Endometrium (tissue), 2 donors: ENCODE data around the gene SIX3.

Experiments used
- FAIRE-seq: peaks from 2 replicates; lab custom pipeline; 2012; peaks lifted over from hg19 to GRCh38; lab: Jason Lieb, UNC
- donor health status: control.
- donor health status: control.

The SIX3 gene

GRCh38 chr2:44957656-44958327 is 16.3 kb downstream of the SIX3 start:
- no peak for FAIRE-seq

- no peak for FAIRE-seq
Measured at GRCh38 chr2:44959855-44960254, 18.4 kb downstream of the SIX3 start.

GRCh38 chr2:44960871-44961270 is 19.4 kb downstream of the SIX3 start:
- no peak for FAIRE-seq

GRCh38 chr2:44962176-44962695 is 20.7 kb downstream of the SIX3 start:
- no peak for FAIRE-seq

GRCh38 chr2:44964752-44965236 is 23.3 kb downstream of the SIX3 start:
- FAIRE-seq: no peak

- FAIRE-seq: no peak
Measured at GRCh38 chr2:44965684-44966083, 24.2 kb downstream of the SIX3 start.

GRCh38 chr2:44967056-44967455 is 25.6 kb downstream of the SIX3 start:
- FAIRE-seq: no peak

GRCh38 chr2:44967727-44968432 is 26.4 kb downstream of the SIX3 start:
- no peak for FAIRE-seq

GRCh38 chr2:44969936-44970335 is 28.4 kb downstream of the SIX3 start:
- no peak for FAIRE-seq

- no peak for FAIRE-seq
Measured at GRCh38 chr2:44970846-44971450, 29.4 kb downstream of the SIX3 start.

- FAIRE-seq: no peak
Measured at GRCh38 chr2:44972771-44973535, 31.5 kb downstream of the SIX3 start.

GRCh38 chr2:44974064-44974715 is 32.7 kb downstream of the SIX3 start:
- FAIRE-seq: no peak

GRCh38 chr2:44975571-44976450 is 34.3 kb downstream of the SIX3 start:
- no peak for FAIRE-seq

GRCh38 chr2:44979581-44979980 is 38.1 kb downstream of the SIX3 start:
- FAIRE-seq: no peak

- FAIRE-seq: no peak
Measured at GRCh38 chr2:44980751-44981713, 39.5 kb downstream of the SIX3 start.

- no peak for FAIRE-seq
Measured at GRCh38 chr2:44981714-44982108, 40.2 kb downstream of the SIX3 start.

GRCh38 chr2:44983836-44984604 is 42.5 kb downstream of the SIX3 start:
- FAIRE-seq: no peak

GRCh38 chr2:44989176-44989575 is 47.7 kb downstream of the SIX3 start:
- no peak for FAIRE-seq

- FAIRE-seq: no peak
Measured at GRCh38 chr2:44994377-44994776, 52.9 kb downstream of the SIX3 start.
